ENCODE data around the gene SEL1L3. TPM values are rescaled to one million over a fixed set of nuclear protein-coding genes. Genes with fewer than 3 reads are reported as not detected.

SEL1L3 gene
- total RNA-seq, 2 experiments from 2014 or later: 180 to 313 TPM

DNA sequence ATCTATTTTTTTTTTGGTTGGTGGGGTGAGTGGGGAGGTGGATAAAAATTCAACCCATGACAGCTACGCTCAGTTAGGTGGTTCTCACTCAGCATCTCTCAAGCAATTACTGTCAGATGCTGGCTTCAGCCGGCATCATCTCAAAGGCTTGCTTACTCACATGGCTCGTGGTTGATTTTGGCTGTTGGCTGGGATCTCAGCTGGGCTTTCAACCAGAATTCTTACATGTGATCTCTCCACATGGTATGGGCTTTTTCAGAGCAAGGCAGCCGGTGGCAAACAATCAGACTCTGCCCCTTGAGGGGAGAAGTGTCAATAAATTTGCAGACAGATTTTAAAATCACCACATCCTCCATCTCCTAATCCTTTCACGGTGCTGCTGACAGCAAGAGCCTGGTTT lies 159.9 kb downstream of the SEL1L3 start:
- Histone ChIP-seq H3K27ac (ENCODE audit: low read depth, low read length, poor library complexity, severe bottlenecking) (no peak overlapping the region), H3K79me2 (ENCODE audit: insufficient read depth, low read depth, low read length) (no peaks in the 10 kb centered on the region), H3K36me3 (ENCODE audit: insufficient read depth, low read length) (no peaks in the 10 kb centered on the region), H2AFZ (ENCODE audit: low read length) (no peak overlapping the region), H3K4me1 (ENCODE audit: insufficient read depth, low read length, poor library complexity, severe bottlenecking) (no peaks in the 10 kb centered on the region), H3K4me2 (ENCODE audit: low read length) (no peak overlapping the region), H3K9me3 (ENCODE audit: low read length) (no peaks in the 10 kb centered on the region), H4K20me1 (ENCODE audit: insufficient read depth, low read length) (no peaks in the 10 kb centered on the region), H3K9me2 (ENCODE audit: insufficient read depth, low read length) (no peaks in the 10 kb centered on the region), H3K4me3 (ENCODE audit: low read depth, low read length, poor library complexity, severe bottlenecking) (no peak overlapping the region)
- intact Hi-C loops (cut with micrococcal nuclease; ENCODE audit: unreplicated experiment): no loop called here
- TF ChIP-seq, protein P1, sequence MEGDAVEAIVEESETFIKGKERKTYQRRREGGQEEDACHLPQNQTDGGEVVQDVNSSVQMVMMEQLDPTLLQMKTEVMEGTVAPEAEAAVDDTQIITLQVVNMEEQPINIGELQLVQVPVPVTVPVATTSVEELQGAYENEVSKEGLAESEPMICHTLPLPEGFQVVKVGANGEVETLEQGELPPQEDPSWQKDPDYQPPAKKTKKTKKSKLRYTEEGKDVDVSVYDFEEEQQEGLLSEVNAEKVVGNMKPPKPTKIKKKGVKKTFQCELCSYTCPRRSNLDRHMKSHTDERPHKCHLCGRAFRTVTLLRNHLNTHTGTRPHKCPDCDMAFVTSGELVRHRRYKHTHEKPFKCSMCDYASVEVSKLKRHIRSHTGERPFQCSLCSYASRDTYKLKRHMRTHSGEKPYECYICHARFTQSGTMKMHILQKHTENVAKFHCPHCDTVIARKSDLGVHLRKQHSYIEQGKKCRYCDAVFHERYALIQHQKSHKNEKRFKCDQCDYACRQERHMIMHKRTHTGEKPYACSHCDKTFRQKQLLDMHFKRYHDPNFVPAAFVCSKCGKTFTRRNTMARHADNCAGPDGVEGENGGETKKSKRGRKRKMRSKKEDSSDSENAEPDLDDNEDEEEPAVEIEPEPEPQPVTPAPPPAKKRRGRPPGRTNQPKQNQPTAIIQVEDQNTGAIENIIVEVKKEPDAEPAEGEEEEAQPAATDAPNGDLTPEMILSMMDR (conservative IDR thresholded peaks at IDR 0.05; ENCODE audit: low read length): no peak
- no peak for TF ChIP-seq EZH2phosphoT487 (IDR thresholded peaks at IDR 0.05; ENCODE audit: borderline replicate concordance, low read depth, low read length)
- CTCF ChIA-PET (ENCODE audit: unreplicated experiment): no interaction called here
- POLR2A ChIA-PET: interaction anchor here (0.8 kb wide), 1 partner anchor 383 kb away, joined by 3 read pairs; no protein-coding TSS in a partner anchor
- DNase-seq (ENCODE audit: low spot score): no peak
- no TSS peak for BruUV-seq (replicated peaks)

DNA sequence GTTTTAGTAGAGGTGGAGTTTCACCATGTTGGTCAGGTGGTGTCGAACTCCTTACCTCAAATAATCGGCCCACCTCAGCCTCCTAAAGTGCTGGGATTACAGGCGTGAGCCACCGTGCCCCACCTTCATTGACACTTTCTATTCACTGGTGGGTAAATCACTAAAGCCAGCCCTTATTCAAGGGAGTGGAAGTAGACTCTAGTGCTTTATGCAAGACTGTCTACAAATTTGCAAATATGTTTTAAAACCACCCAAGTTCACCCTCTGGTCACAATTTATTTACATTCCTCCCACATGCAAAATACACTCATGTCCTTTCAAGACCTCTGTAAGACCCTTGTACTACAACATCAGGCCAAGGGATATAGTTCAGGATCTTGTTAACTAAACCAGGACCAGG lies 162.1 kb downstream of the SEL1L3 start:
- no peak overlapping the region for H3K4me3 ChIP-seq (ENCODE audit: low read depth, low read length, poor library complexity, severe bottlenecking)
- H3K4me1 ChIP-seq (ENCODE audit: insufficient read depth, low read length, poor library complexity, severe bottlenecking): no peaks in the 10 kb centered on the region
- no peaks in the 10 kb centered on the region for H3K79me2 ChIP-seq (ENCODE audit: insufficient read depth, low read depth, low read length)
- TF ChIP-seq EZH2phosphoT487 (IDR thresholded peaks at IDR 0.05; ENCODE audit: borderline replicate concordance, low read depth, low read length): no peak
- TF ChIP-seq, protein P1 (conservative IDR thresholded peaks at IDR 0.05; ENCODE audit: low read length): no peak
- H4K20me1 ChIP-seq (ENCODE audit: insufficient read depth, low read length): no peaks in the 10 kb centered on the region
- ChIA-PET CTCF (ENCODE audit: unreplicated experiment) (no interaction called here), POLR2A (no interaction called here)
- no peaks in the 10 kb centered on the region for H3K36me3 ChIP-seq (ENCODE audit: insufficient read depth, low read length)
- no peak overlapping the region for H3K27ac ChIP-seq (ENCODE audit: low read depth, low read length, poor library complexity, severe bottlenecking)
- DNase-seq (ENCODE audit: low spot score): no peak
- no peaks in the 10 kb centered on the region for H3K9me2 ChIP-seq (ENCODE audit: insufficient read depth, low read length)
- no peak overlapping the region for H3K4me2 ChIP-seq (ENCODE audit: low read length)
- intact Hi-C loops (cut with micrococcal nuclease; ENCODE audit: unreplicated experiment): no loop called here
- no peaks in the 10 kb centered on the region for H3K9me3 ChIP-seq (ENCODE audit: low read length)
- H2AFZ ChIP-seq (ENCODE audit: low read length): no peak overlapping the region
- BruUV-seq (replicated peaks): no TSS peak

DNA sequence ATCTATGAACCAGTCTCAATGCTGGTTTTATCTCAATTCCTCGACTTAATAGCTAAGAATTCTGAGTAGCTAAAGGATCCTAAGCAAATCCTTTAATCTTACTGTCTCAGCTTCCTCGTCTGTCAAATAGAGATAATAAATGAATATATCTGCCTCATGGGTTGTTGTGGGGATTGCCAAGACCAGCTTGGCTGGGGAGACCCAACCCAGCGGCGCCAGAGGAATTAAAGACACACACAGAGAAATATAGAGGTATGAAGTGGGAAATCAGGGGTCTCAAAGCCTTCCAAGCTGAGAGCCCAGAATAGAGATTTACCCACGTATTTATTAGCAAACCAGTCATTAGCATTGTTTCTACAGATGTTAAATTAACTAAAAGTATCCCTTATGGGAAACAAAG lies 165.3 kb downstream of the SEL1L3 start:
- Histone ChIP-seq H4K20me1 (ENCODE audit: insufficient read depth, low read length) (no peaks in the 10 kb centered on the region), H3K4me1 (ENCODE audit: insufficient read depth, low read length, poor library complexity, severe bottlenecking) (no peaks in the 10 kb centered on the region), H2AFZ (ENCODE audit: low read length) (no peak overlapping the region), H3K4me2 (ENCODE audit: low read length) (no peak overlapping the region), H3K79me2 (ENCODE audit: insufficient read depth, low read depth, low read length) (no peaks in the 10 kb centered on the region), H3K36me3 (ENCODE audit: insufficient read depth, low read length) (no peaks in the 10 kb centered on the region), H3K9me2 (ENCODE audit: insufficient read depth, low read length) (no peaks in the 10 kb centered on the region), H3K4me3 (ENCODE audit: low read depth, low read length, poor library complexity, severe bottlenecking) (no peak overlapping the region), H3K27ac (ENCODE audit: low read depth, low read length, poor library complexity, severe bottlenecking) (no peak overlapping the region), H3K9me3 (ENCODE audit: low read length) (no peaks in the 10 kb centered on the region)
- DNase-seq (ENCODE audit: low spot score): no peak
- ChIA-PET CTCF (ENCODE audit: unreplicated experiment) (interaction anchor here (0.6 kb wide), 1 partner anchor 127 kb away, joined by 5 read pairs; no protein-coding TSS in a partner anchor), POLR2A (no interaction called here)
- TF ChIP-seq EZH2phosphoT487 (IDR thresholded peaks at IDR 0.05; ENCODE audit: borderline replicate concordance, low read depth, low read length): no peak
- TF ChIP-seq, protein P1 (conservative IDR thresholded peaks at IDR 0.05; ENCODE audit: low read length): no peak
- intact Hi-C loops (cut with micrococcal nuclease; ENCODE audit: unreplicated experiment): no loop called here
- BruUV-seq (replicated peaks): no TSS peak

Small RNA genes lying within 50 kb of the gene (small RNA-seq; reads per million reads assigned to genes)
- not detected for gene MTND4LP22

Other genes starting within 250 kb of the SEL1L3 start
- not detected in 2 replicates for gene SLC34A2, start 207.1 kb downstream of the SEL1L3 start, total RNA-seq (2014; rRNA removed; shearing (Covaris generic))
- gene SLC34A2, start 207.1 kb downstream of the SEL1L3 start, total RNA-seq (2022): not detected in 2 replicates
- gene SMIM20, start 51.2 kb upstream of the SEL1L3 start, total RNA-seq (2014; rRNA removed; shearing (Covaris generic)): 33.4 and 44.0 TPM in 2 replicates
- gene SMIM20, start 51.2 kb upstream of the SEL1L3 start, total RNA-seq (2022): 51.2 and 53.8 TPM in 2 replicates

All from OCI-LY7 (cell line).